ENCODE results near the gene TAOK2. TPM values are rescaled to one million over a fixed set of nuclear protein-coding genes. Genes with fewer than 3 reads are reported as not detected.
A peak's percentile ranks its signal among the peaks of the same experiment; 100 is the strongest.

TAOK2 gene
- total and polyA plus RNA-seq, 2 of the 13 experiments (the other 11 are each of a cell fraction or from before 2014, with no cell fraction given), result 17.4 to 43.2 TPM

- TF ChIP-seq HNF1B (CRISPR knock-in tag; IDR thresholded peaks at IDR 0.05) (no peak), CEBPG (CRISPR knock-in tag; IDR thresholded peaks at IDR 0.05) (no peak), XRCC5 (optimal IDR thresholded peaks at IDR 0.05; ENCODE audit: low read length) (peak; percentile 30), MTA3 (CRISPR knock-in tag; IDR thresholded peaks at IDR 0.05) (no peak), CBX2 (IDR thresholded peaks at IDR 0.05; ENCODE audit: low read depth, low read length) (no peak), CBX2 (CRISPR knock-in tag; IDR thresholded peaks at IDR 0.05; ENCODE audit: low read depth) (no peak)
Measured at GRCh38 chr16:29951625-29952365, 21.9 kb upstream of the TAOK2 start (continued).

- Histone ChIP-seq H3K27me3 (ENCODE audit: control insufficient read depth in 1 of 2, insufficient read depth in 2 of 2, low read length in 2 of 2) (no peaks in the 10 kb centered on the region; a peak in 1 of 5 replicates), H4K20me1 (ENCODE audit: insufficient read depth, low read length) (no peaks in the 10 kb centered on the region), H3K4me3 (replicated peaks in 1 of 3; ENCODE audit: insufficient read depth in 1 of 3, low read depth in 2 of 3, low read length in 3 of 3) (no peak overlapping the region), H3K4me2 (ENCODE audit: low read depth, low read length) (no peak overlapping the region), H3K79me2 (ENCODE audit: insufficient read depth, low read length) (no peaks in the 10 kb centered on the region), H3K4me1 (ENCODE audit: insufficient read depth, low read length) (peaks cover 32% of the 10 kb centered on the region), H2AFZ (ENCODE audit: low read length) (no peak overlapping the region), H3K9me3 (ENCODE audit: low read length) (no peaks in the 10 kb centered on the region), H3K27ac (ENCODE audit: extremely low read length, insufficient read depth, low read length) (no peak overlapping the region), H3K9ac (ENCODE audit: insufficient read depth, low read depth, low read length) (no peak overlapping the region), H3K36me3 (replicated peaks in 1 of 2; ENCODE audit: control insufficient read depth in 1 of 2, insufficient read depth in 2 of 2, low read length in 2 of 2) (no peaks in the 10 kb centered on the region)
- ChIA-PET CTCF (ENCODE audit: low intra/inter-chr PET ratio, low total read pairs) (no interaction called here), POLR2A (interaction anchor here (4.6 kb wide), 1 partner anchor 32 kb away, joined by 43 read pairs; the partner anchor contains the start of gene KCTD13)
- in situ Hi-C loops (cut with HindIII; ENCODE audit: extremely low pct_ligation_motif_present, low pct_unique_long_range_greater_than_20kb) (no loop called here), intact Hi-C loops (cut with micrococcal nuclease; ENCODE audit: unreplicated experiment) (no loop called here)
- FAIRE-seq (no peak), ATAC-seq (no peak), DNase-seq (ENCODE audit: low spot score) (no peak)
- no TSS peak for BruUV-seq (replicated peaks)
- WGBS (ENCODE audit: low lambda C conversion rate), result 69% methylated on average over 5 of the region's 5 CpGs
- TF ChIP-seq AKNA (CRISPR knock-in tag; IDR thresholded peaks at IDR 0.05; ENCODE audit: borderline replicate concordance) (no peak), KLF15 (CRISPR knock-in tag; IDR thresholded peaks at IDR 0.05; ENCODE audit: borderline replicate concordance) (no peak), PREB (CRISPR knock-in tag; IDR thresholded peaks at IDR 0.05) (no peak), ZSCAN9 (CRISPR knock-in tag; IDR thresholded peaks at IDR 0.05; ENCODE audit: borderline replicate concordance) (no peak)
Measured at GRCh38 chr16:29958756-29959155, 14.9 kb upstream of the TAOK2 start.

Data from HepG2 (cell line).